Neural cell (in vitro differentiated cells): Measurements from ENCODE around the gene POLA2. TPM values are rescaled to one million over a fixed set of nuclear protein-coding genes. Genes with fewer than 3 reads are reported as not detected.

Experiments
- H2AFZ ChIP-seq: fragments of 200-600, 300-800 bp; sonication (generic), shearing (Covaris generic); 2 replicates; pipeline ENCODE4 v1.6.0; 2014; ENCODE audit warnings: low read depth, mild to moderate bottlenecking, antibody characterized with exemption, low read length, moderate library complexity
- H3F3A ChIP-seq: fragments of 200-600 bp; shearing (Covaris generic); 2 replicates; pipeline ENCODE4 v1.6.1; 2016; ENCODE audit warnings: mild to moderate bottlenecking, moderate library complexity, mixed read lengths, antibody characterized with exemption, low read length; ENCODE audit not compliant: insufficient read depth, poor library complexity, severe bottlenecking
- H3K27ac ChIP-seq: fragments of 200-600, 300-800 bp; sonication (generic), shearing (Covaris generic); 2 replicates; pipeline ENCODE4 v1.5.1; 2014; ENCODE audit warnings: mild to moderate bottlenecking, low read length, moderate library complexity
- H3K27me3 ChIP-seq: fragments of 300-800, 200-600 bp; sonication (generic), shearing (Covaris generic); 2 replicates; pipeline ENCODE4 v1.6.0; 2014; ENCODE audit warnings: mild to moderate bottlenecking, low read depth, low read length, moderate library complexity; ENCODE audit not compliant: insufficient read depth
- H3K36me3 ChIP-seq: fragments of 300-800, 200-600 bp; sonication (generic), shearing (Covaris generic); 2 replicates; pipeline ENCODE4 v1.5.1; 2014; ENCODE audit warnings: mild to moderate bottlenecking, antibody characterized with exemption, low read length, moderate library complexity; ENCODE audit not compliant: insufficient read depth
- H3K4me2 ChIP-seq: fragments of 300-800, 200-600 bp; sonication (generic), shearing (Covaris generic); 2 replicates; pipeline ENCODE4 v1.6.0; 2014; ENCODE audit warnings: mild to moderate bottlenecking, low read length
- H3K4me3 ChIP-seq: fragments of 300-800, 200-600 bp; sonication (generic), shearing (Covaris generic); 2 replicates; pipeline ENCODE4 v1.5.1; 2014; ENCODE audit warnings: mild to moderate bottlenecking, low read length, moderate library complexity
- H3K79me2 ChIP-seq: fragments of 200-600 bp; shearing (Covaris generic); replicated peaks from 2 replicates; pipeline ENCODE4 v1.6.0; 2014; ENCODE audit warnings: mild to moderate bottlenecking, low read length, moderate library complexity; ENCODE audit not compliant: insufficient read depth
- H3K9ac ChIP-seq: fragments of 300-800, 200-600 bp; sonication (generic), shearing (Covaris generic); 2 replicates; pipeline ENCODE4 v1.6.1; 2016; ENCODE audit warnings: mild to moderate bottlenecking, low read length, mixed read lengths
- H3K9me2 ChIP-seq: fragments of 200-600 bp; shearing (Covaris generic); 2 replicates; pipeline ENCODE4 v1.6.1; 2016; ENCODE audit warnings: mild to moderate bottlenecking, low read length, mixed read lengths; ENCODE audit not compliant: insufficient read depth
- H3K9me3 ChIP-seq: fragments of 200-600, 300-800 bp; sonication (generic), shearing (Covaris generic); 2 replicates; pipeline ENCODE4 v1.6.1; 2016; ENCODE audit warnings: mild to moderate bottlenecking, mixed run types, low read length, moderate library complexity, mixed read lengths
- H4K20me1 ChIP-seq: fragments of 200-600 bp; shearing (Covaris generic); 2 replicates; pipeline ENCODE4 v1.6.1; 2016; ENCODE audit warnings: mild to moderate bottlenecking, mixed run types; ENCODE audit not compliant: insufficient read depth
- EP300 ChIP-seq: fragments of 450-650 bp; conservative IDR thresholded peaks from 2 replicates; pipeline ENCODE4 v1.6.1; 2014; ENCODE audit warnings: antibody characterized with exemption, mild to moderate bottlenecking, moderate library complexity; ENCODE audit not compliant: poor library complexity, severe bottlenecking
- EZH2 ChIP-seq: fragments of 200-600, 300-800 bp; shearing (Covaris generic), sonication (generic); IDR thresholded peaks from 2 replicates; pipeline ENCODE4 v1.6.1; 2014; ENCODE audit warnings: antibody characterized with exemption, low read length, borderline replicate concordance, mild to moderate bottlenecking; ENCODE audit not compliant: insufficient read depth, poor library complexity, severe bottlenecking
- MXI1 ChIP-seq: fragments of 450-650 bp; conservative IDR thresholded peaks from 2 replicates; pipeline ENCODE4 v1.6.1; 2014; ENCODE audit warnings: antibody characterized with exemption, mild to moderate bottlenecking; ENCODE audit not compliant: poor library complexity, severe bottlenecking
- RAD21 ChIP-seq: fragments of 450-650 bp; conservative IDR thresholded peaks from 2 replicates; pipeline ENCODE4 v1.6.1; 2014; ENCODE audit warnings: antibody characterized with exemption, mild to moderate bottlenecking, moderate library complexity
- SMC3 ChIP-seq: fragments of 450-650 bp; conservative IDR thresholded peaks from 2 replicates; pipeline ENCODE4 v1.6.1; 2014; ENCODE audit warnings: antibody characterized with exemption, mild to moderate bottlenecking, moderate library complexity; ENCODE audit not compliant: poor library complexity
- TAF1 ChIP-seq: IDR thresholded peaks from 2 replicates; pipeline ENCODE4 v1.6.1; 2012; ENCODE audit warnings: low read depth
- polyA plus RNA-seq: library from polyadenylated mRNA; depleted of rRNA; stranded (reverse); fragments of >200 nt; gene quantifications from 2 replicates; pipeline ENCODE4 v1.2.3, GENCODE V29; 2014
- TF ChIP-seq, protein P1 (sequence below): fragments of 450-650 bp; IDR thresholded peaks from 2 replicates; pipeline ENCODE4 v1.5.1; 2014; ENCODE audit warnings: antibody characterized with exemption, mild to moderate bottlenecking, moderate library complexity; ENCODE audit not compliant: poor library complexity, severe bottlenecking
- TF ChIP-seq, protein P2 (sequence below): IDR thresholded peaks from 2 replicates; pipeline ENCODE4 v1.6.1; 2012; ENCODE audit warnings: borderline replicate concordance

The POLA2 gene
- polyA plus RNA-seq, 1 donor from 2014 or later: 4.3 TPM

DNA sequence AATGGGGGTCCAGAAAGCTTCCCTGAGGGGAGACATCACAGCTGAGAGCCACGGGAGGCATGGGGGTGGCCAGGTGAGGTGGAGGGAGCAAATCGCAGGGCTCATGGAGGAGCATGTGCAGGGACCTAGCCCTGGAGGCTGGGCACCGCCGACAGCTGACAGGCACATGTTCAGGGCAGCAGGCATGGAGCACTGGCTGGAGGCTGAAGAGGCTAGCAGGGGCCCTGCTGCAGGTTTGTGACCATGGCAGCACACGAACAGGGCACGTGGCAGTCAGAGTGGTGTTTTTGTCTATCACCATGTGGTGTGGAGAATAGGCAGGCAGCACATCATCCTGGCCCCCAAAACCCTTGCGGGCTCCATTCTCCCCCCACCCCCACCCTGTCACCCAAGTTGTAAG, 42.9 kb downstream of the POLA2 start:
- Histone ChIP-seq H3F3A (no peaks in the 10 kb centered on the region), H4K20me1 (no peaks in the 10 kb centered on the region), H3K4me2 (no peak overlapping the region), H3K27ac (no peak overlapping the region), H3K9me3 (no peaks in the 10 kb centered on the region), H2AFZ (no peak overlapping the region), H3K27me3 (no peaks in the 10 kb centered on the region), H3K9me2 (no peaks in the 10 kb centered on the region), H3K79me2 (no peaks in the 10 kb centered on the region), H3K9ac (no peak overlapping the region), H3K36me3 (no peaks in the 10 kb centered on the region), H3K4me3 (no peak overlapping the region)
- no peak for TF ChIP-seq MXI1
- TF ChIP-seq EZH2: no peak
- TF ChIP-seq TAF1: no peak
- TF ChIP-seq, protein P1, sequence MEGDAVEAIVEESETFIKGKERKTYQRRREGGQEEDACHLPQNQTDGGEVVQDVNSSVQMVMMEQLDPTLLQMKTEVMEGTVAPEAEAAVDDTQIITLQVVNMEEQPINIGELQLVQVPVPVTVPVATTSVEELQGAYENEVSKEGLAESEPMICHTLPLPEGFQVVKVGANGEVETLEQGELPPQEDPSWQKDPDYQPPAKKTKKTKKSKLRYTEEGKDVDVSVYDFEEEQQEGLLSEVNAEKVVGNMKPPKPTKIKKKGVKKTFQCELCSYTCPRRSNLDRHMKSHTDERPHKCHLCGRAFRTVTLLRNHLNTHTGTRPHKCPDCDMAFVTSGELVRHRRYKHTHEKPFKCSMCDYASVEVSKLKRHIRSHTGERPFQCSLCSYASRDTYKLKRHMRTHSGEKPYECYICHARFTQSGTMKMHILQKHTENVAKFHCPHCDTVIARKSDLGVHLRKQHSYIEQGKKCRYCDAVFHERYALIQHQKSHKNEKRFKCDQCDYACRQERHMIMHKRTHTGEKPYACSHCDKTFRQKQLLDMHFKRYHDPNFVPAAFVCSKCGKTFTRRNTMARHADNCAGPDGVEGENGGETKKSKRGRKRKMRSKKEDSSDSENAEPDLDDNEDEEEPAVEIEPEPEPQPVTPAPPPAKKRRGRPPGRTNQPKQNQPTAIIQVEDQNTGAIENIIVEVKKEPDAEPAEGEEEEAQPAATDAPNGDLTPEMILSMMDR: no peak
- no peak for TF ChIP-seq SMC3

DNA sequence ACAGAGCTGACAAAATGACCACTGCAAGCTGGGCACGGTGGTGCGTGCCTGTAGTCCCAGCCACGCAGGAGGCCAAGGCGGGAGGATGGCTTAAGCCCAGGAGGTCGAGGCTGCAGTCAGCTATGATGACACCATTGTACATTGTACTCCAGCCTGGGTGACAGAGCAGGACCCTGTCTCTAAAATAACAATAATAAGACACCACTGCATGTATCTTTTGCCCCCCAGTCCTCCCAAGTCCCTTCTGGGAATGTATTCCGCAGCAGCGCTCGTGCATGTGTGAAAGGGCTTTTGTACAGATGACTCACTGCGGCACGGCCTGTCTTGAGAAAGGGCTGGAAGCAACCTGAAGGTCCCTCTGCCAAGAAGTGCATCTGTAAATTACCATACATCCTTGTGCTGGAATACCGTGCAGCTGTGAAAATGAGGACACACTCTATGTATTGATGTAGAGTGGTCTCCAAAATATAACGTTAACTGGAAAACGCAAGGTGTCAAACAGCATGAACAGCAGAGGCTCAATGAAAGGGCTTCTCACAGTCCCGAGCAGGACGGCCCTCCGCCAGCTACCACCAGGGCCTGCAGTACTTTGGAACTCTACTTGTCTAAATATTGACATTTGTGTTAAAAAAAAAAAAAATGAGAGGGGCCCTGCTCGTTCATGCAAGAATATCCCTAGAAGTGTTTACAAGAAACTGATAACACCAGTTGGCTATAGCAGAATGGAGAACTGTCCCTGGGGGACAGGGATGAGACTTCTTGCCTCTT, 43.9 kb downstream of the POLA2 start:
- Histone ChIP-seq H2AFZ (no peak overlapping the region), H3K4me2 (no peak overlapping the region), H3F3A (no peaks in the 10 kb centered on the region), H3K36me3 (no peaks in the 10 kb centered on the region), H3K9ac (no peak overlapping the region), H3K9me3 (no peaks in the 10 kb centered on the region), H3K27ac (no peak overlapping the region), H3K4me3 (no peak overlapping the region), H3K79me2 (no peaks in the 10 kb centered on the region), H3K9me2 (no peaks in the 10 kb centered on the region), H3K27me3 (no peaks in the 10 kb centered on the region), H4K20me1 (no peaks in the 10 kb centered on the region)
- TF ChIP-seq, protein P1: no peak
- TF ChIP-seq SMC3 (no peak), RAD21 (no peak), EP300 (no peak), EZH2 (no peak), TAF1 (no peak), MXI1 (no peak)
- TF ChIP-seq, protein P2, sequence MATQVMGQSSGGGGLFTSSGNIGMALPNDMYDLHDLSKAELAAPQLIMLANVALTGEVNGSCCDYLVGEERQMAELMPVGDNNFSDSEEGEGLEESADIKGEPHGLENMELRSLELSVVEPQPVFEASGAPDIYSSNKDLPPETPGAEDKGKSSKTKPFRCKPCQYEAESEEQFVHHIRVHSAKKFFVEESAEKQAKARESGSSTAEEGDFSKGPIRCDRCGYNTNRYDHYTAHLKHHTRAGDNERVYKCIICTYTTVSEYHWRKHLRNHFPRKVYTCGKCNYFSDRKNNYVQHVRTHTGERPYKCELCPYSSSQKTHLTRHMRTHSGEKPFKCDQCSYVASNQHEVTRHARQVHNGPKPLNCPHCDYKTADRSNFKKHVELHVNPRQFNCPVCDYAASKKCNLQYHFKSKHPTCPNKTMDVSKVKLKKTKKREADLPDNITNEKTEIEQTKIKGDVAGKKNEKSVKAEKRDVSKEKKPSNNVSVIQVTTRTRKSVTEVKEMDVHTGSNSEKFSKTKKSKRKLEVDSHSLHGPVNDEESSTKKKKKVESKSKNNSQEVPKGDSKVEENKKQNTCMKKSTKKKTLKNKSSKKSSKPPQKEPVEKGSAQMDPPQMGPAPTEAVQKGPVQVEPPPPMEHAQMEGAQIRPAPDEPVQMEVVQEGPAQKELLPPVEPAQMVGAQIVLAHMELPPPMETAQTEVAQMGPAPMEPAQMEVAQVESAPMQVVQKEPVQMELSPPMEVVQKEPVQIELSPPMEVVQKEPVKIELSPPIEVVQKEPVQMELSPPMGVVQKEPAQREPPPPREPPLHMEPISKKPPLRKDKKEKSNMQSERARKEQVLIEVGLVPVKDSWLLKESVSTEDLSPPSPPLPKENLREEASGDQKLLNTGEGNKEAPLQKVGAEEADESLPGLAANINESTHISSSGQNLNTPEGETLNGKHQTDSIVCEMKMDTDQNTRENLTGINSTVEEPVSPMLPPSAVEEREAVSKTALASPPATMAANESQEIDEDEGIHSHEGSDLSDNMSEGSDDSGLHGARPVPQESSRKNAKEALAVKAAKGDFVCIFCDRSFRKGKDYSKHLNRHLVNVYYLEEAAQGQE: no peak
